ENCODE measurements around the gene CYFIP2.

DNA sequence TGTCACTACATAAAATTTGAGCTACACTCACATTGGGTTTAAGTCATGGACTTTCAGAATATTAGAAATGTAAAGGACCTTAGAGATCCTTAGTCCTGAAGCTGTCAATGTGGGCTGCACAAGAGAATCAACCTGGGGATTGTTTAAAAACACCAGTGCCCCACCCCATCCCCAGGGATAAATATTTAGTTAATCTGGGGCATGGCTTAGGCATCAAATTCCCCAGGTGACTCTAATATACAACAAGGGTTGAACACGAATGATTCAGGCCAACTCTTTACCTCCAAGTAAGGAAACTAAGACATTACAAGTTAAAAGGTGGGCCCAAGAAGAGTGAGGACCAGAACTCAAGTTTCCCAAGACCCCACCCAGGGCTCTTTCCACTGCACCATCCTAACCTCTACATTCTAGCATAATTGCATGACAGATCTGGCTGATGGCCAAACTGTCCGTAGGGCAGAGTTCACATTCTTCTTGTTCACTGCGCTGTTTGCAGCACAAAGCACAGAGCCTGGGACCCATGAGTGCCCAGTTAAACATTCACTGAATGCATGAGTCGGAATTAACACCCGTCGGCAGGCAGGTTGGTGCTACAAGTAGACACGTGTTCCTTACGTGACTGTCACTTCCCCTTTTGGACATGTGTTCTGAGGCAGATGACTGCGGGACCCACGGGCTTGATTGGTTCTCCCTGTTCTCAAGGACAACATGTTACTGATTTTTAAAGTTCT is 25.2 kb downstream of the CYFIP2 start:
- no peak for TF ChIP-seq EZH2 (IDR thresholded peaks at IDR 0.05; ENCODE audit: insufficient read depth, low read length)
- TF ChIP-seq, protein P1, sequence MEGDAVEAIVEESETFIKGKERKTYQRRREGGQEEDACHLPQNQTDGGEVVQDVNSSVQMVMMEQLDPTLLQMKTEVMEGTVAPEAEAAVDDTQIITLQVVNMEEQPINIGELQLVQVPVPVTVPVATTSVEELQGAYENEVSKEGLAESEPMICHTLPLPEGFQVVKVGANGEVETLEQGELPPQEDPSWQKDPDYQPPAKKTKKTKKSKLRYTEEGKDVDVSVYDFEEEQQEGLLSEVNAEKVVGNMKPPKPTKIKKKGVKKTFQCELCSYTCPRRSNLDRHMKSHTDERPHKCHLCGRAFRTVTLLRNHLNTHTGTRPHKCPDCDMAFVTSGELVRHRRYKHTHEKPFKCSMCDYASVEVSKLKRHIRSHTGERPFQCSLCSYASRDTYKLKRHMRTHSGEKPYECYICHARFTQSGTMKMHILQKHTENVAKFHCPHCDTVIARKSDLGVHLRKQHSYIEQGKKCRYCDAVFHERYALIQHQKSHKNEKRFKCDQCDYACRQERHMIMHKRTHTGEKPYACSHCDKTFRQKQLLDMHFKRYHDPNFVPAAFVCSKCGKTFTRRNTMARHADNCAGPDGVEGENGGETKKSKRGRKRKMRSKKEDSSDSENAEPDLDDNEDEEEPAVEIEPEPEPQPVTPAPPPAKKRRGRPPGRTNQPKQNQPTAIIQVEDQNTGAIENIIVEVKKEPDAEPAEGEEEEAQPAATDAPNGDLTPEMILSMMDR (IDR thresholded peaks at IDR 0.05; ENCODE audit: insufficient read depth, low read depth, low read length), result no peak
